Activated CD8-positive, alpha-beta memory T cell treated with anti-CD3 and anti-CD28 coated beads for 36 hours (primary cell): ENCODE results near the gene SLC16A9. TPM values are rescaled to one million over a fixed set of nuclear protein-coding genes. Genes with fewer than 3 reads are reported as not detected.
"Not testable (repeated sequence)": the region's sequence is repeated elsewhere in the genome, so short reads cannot be mapped to it uniquely, and the experiment has no call there.

ENCODE experiments used
- CTCF ChIA-PET: fragments of 350-600 bp; sonication (Branson Sonifier 250); formaldehyde crosslinking; loops from one replicate; lab custom pipeline; 2021; ENCODE audit warnings: antibody characterized with exemption; lab: Charles Lee
- POLR2A ChIA-PET: fragments of 350-600 bp; sonication (Branson Sonifier 250); formaldehyde crosslinking; loops from one replicate; lab custom pipeline; 2021; ENCODE audit warnings: antibody characterized with exemption; lab: Charles Lee
- total RNA-seq, 2 experiments: library from RNA; stranded (reverse); gene quantifications; one replicate each; pipeline ENCODE4 v1.2.3, GENCODE V29; 2021

SLC16A9 gene
- total RNA-seq, 2 experiments from 2014 or later: 0.42 to 0.67 TPM

DNA sequence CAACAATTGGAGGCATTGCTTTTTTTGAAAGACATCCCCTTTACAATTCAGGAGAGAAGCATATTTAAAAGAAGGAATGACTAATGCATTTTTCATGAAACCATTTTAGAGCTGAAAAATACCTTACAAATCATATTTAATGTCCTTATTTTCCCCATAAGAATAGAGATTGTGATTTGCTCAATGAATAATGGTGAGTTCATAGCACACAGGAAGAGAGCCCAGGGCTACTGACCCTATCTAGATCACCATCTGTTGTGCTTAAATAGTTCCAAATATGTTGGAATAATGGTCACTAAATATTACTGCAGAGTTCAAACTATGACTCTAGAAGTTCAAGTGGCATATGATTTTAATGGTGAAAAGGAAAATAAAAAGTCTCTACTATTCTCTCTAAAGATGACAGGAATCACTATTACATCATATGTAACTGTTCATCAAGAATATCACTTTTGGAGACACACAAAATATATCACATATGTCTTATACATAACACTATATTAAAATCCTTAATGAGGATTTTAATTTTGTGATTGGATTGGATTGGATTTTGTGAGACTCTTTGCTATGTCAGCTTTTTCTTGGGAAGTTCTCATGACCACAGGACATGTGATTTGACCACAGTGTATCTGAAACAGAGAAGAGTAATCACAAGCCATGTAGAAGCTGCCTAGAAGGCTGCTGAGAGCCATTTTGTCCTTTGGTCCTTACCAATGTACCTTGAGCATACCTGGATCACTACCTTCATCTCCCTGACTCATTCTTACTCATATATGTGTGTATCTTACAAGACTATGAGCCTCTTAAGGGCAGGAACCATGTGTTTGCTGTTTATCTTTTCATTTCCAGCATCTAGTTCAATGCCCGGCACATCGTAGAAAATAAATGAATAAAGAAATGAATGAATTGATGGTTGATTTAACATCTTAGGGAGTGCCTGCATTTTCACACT, 26.4 kb downstream of the SLC16A9 start:
- ChIA-PET POLR2A (no interaction called here), CTCF (interaction anchor here (1.6 kb wide), 1 partner anchor 57 kb away, joined by 3 read pairs; no protein-coding TSS in a partner anchor)

- POLR2A ChIA-PET: no interaction called here
- CTCF ChIA-PET: no interaction called here
These were observed 29.5 kb downstream of the SLC16A9 start for GRCh38 chr10:59680199-59680598.

GRCh38 chr10:59678884-59679301, 30.8 kb downstream of the SLC16A9 start:
- POLR2A ChIA-PET: no interaction called here
- CTCF ChIA-PET: no interaction called here

- CTCF ChIA-PET: no interaction called here
These were observed 32.3 kb downstream of the SLC16A9 start for GRCh38 chr10:59677253-59677831.

DNA sequence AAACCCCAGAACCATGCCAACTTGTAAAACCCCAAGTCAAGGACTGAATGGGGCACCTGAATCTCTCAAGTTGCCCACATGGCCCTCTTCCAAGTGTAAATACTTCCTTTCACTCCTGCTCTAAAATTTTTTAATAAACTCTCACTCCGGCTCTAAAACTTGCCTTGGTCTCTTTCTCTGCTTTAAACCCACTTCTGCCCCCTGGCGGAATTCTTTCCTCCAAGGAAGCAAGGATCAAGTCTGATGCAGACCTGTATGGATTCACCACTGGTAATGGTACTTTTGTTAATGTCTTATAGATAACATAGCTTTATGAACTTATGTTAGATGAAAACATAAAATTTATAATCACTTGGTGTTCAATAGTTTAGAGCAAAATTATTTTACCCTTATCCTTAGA, 33.8 kb downstream of the SLC16A9 start:
- CTCF ChIA-PET: no interaction called here

More at GRCh38 chr10:59677253-59677831, 32.3 kb downstream of the SLC16A9 start:
- POLR2A ChIA-PET: no interaction called here

DNA sequence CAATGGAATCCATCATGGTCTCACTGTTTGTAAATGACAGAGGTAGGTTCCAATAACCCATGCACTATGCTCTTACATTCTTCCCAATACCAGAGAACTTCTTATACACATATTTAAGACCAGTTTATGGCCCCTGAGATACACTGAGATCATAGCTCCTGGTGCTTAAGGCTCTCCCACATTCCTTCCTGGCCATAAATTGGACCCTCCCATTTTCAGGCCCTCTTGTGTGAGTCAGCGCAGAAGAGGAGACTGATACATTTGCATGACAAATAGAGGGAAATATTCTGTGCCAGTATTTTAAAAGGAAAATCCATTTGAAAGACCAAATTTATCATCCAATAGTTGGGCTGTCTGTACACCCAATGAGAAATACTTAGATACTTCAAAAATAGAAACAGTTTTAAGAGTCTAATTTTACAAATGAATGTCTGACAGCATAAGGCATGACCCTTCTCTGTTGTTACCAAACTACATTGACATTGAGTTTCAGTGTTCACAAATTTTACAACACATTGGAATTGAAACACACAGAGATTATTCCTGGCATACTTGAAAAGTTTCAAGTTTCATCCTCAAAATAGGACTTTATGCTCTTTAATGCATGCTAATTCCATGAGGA, 35.3 kb downstream of the SLC16A9 start:
- POLR2A ChIA-PET: no interaction called here
- CTCF ChIA-PET: no interaction called here

More for the DNA sequence above, 33.8 kb downstream of the SLC16A9 start:
- POLR2A ChIA-PET: no interaction called here

DNA sequence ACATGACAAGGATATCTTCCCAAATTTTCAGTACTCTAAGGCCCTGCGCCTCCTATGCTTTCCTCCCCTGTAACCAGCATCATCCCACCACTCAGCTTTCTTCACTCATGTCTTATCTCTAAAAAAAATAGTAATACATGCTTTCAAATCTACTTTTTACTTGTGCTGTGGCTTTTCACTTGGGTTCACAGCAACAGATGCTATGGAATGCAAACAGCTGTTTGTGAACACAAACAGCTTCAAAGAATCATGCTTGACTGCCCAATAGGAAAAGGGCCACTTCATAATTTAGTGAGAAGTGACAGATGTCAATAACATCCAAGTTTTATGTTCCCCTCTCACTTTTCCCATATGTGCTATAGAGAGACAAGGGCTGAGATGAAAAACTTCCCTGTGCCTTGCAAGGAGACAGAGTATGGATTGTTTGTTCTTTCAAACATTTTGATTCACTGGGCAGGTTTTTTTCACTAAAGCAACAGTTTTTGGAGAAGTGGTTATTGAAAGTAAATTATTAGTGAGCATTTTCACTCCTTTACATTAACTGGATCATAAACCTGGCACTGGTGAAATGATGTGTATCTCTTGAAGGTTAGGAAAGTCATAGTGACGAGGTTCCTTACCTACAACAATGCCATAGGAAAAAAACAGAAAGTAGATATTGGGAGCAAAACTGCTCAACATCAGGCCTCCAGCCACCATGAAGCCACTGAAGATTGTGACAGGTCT, 37.3 kb downstream of the SLC16A9 start:
- ChIA-PET POLR2A (no interaction called here), CTCF (no interaction called here)

- POLR2A ChIA-PET: no interaction called here
These were observed 39.4 kb downstream of the SLC16A9 start for GRCh38 chr10:59670269-59670668.

DNA sequence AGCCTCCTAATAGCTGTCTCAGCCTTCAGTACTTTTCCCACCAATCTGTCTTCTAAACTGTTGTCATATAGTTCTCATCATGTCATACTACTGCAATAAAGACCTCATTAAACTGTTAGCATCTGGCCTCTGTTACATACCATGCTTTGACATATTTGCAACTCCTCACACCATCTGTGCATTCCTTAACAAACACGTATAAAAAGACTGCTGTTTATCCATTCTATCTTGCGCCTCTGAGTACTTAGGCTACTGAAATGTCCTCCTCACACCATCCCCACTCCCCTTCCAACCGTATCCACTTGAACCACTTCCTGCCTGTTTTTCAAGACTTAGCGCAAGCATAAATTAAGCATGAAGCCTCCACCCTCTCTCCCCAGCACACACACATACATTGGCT, 41.6 kb downstream of the SLC16A9 start:
- CTCF ChIA-PET: no interaction called here
- POLR2A ChIA-PET: no interaction called here

More at GRCh38 chr10:59670269-59670668, 39.4 kb downstream of the SLC16A9 start:
- CTCF ChIA-PET: no interaction called here

DNA sequence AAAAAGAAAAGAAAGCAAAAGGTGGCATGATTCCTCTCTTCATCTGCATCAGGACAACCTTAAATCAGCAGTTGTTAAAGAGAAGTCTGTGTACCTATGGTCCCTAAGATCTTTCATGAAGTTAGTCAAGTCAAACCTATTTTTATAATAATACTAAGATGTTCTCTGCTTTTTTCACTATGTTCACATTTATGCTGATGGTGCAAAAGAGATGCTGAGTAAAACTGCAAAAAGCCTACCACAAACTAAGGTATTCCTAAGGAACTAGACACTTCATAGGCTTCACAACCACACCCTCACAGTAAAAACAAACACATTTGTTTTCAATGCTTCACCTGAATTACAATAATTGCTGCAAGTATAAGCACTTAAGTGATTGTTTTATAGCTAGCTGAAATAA, 43.3 kb downstream of the SLC16A9 start:
- POLR2A ChIA-PET: no interaction called here
- CTCF ChIA-PET: no interaction called here

DNA sequence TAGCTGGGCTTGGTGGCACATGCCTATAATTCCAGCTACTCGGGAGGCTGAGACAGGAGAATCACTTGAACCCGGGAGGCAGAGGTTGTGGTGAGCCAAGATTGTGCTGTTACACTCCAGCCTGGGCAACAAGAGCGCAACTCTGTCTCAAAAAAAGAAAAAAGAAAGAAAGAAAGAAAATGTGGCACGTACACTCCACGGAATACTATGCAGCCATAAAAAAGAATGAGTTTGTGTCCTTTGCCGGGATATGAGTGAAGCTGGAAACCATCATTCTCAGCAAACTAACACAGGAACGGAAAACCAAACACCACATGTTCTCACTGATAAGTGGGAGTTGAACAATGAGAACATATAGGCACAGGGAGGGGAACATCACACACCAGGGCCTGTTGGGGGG, 46.4 kb downstream of the SLC16A9 start:
- CTCF ChIA-PET: interaction anchor here (1.2 kb wide), 1 partner anchor 16 kb away, joined by 4 read pairs; no protein-coding TSS in a partner anchor
- POLR2A ChIA-PET: not testable (repeated sequence)

DNA sequence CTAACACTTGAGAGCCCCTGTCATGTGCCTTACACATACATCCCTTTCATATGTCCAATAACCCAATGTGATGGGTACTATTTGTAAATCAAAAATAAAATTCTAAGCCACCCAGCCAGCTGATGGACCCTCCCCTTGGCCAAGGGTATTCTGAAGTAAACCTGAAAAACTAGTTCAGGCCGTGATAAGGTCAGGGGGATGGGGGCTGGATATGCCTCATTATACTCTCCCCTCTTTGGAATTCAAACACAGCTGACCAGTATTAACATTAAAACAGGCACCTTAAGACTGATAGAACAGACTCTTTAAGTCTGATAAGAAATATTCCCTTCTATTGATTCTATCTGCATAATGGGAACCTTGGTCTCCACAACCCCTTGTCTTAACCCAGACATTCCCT, 51.9 kb downstream of the SLC16A9 start:
- ChIA-PET POLR2A (no interaction called here), CTCF (no interaction called here)

DNA sequence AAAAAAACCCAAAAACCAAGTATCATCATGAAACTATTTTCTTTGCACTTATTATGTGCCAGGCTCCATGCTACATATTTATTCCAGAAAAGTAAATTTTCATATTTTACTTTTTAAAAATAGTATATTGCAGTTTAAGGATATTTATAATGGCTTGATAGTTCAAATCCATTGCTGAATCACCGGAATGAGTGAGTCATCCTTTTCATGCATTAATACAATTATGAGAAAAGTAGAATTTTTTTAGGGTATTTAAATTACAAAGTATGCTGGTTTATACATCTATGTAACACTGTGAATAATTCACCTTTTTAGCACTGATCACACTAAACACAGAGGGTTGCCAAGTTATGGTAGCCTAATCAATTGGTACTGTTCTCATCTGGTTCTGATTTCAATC, 54.3 kb downstream of the SLC16A9 start:
- ChIA-PET CTCF (no interaction called here), POLR2A (no interaction called here)

DNA sequence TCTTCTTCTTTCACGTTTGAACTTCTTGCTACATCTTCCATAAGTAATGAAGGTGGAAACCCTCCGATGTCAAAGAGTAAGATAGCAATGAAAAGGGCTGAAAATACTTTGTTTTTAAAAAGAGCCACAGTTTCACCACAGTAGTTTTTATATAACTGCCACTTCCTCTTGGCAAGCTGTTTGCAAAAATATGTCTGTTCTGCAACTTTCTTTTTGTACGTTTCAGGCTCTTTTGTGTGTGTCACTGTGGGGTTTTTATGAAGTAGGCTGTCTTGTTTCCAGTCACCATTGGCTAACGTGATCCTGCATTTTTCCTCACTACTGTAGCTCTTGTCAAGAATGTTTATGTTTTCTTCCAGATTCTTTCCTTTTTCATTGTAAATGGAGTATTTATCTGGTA, 55.6 kb downstream of the SLC16A9 start:
- CTCF ChIA-PET: no interaction called here
- POLR2A ChIA-PET: no interaction called here

DNA sequence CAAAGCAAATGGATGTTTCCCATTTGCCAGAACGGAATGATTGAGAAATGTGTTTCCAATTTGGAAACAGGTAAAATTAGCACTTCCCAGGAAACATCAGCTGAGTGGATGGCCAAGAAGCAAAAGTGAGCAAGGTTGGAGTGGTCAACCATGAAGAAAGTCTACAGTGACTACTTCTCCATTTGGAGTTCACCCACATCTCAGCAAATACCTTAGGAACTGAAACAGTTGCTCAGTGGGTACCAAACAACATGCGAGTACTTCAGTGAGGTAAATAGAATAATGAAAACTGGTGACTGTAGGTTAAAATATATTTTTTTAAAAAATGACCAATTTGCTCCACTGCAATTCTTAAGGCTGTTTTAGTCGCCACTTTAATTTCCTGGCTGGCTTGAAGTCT, 57.7 kb downstream of the SLC16A9 start:
- ChIA-PET CTCF (no interaction called here), POLR2A (no interaction called here)

- ChIA-PET CTCF (no interaction called here), POLR2A (no interaction called here)
These were observed 59.9 kb downstream of the SLC16A9 start for GRCh38 chr10:59649606-59650346.

- CTCF ChIA-PET: no interaction called here
These were observed 60.9 kb downstream of the SLC16A9 start for GRCh38 chr10:59648711-59649201.

DNA sequence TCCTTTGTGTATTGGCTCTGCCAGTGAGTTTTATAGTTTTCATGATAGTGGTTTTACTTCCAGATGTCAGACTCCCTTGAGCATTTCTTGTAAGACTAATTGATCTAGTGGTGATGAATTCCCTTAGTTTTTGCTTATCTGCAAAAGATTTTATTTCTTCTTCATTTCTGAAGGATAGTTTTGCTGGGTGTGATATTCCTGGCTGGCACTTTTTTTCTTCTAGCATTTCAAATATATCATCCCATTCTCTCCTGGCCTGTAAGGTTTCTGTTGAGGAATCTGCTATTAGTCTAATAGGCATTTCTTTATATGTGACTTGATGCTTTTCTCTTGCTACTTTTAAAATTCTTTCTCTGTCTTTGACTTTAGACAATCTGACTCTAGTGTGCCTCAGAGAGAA, 64.8 kb downstream of the SLC16A9 start:
- ChIA-PET POLR2A (no interaction called here), CTCF (no interaction called here)

More at GRCh38 chr10:59648711-59649201, 60.9 kb downstream of the SLC16A9 start:
- POLR2A ChIA-PET: no interaction called here

GRCh38 chr10:59641688-59642087, 68.0 kb downstream of the SLC16A9 start:
- POLR2A ChIA-PET, CTCF ChIA-PET: not testable (repeated sequence)
